NCI-H2029 treated with DMSO at 0.1 percent for 48 hours (cell line): ENCODE results near the gene SPEG.

Experiments used
- DNase-seq: peaks from one replicate; lab custom pipeline; 2025; lab: John Stamatoyannopoulos, UW

Gene SPEG

GRCh38 chr2:219514196-219514761 is 79.6 kb downstream of the SPEG start, which contains the start of gene ASIC4:
Gene ASIC4, plus strand, starts transcription at chr2:219514482. Its CDS starts 243 bp downstream, at chr2:219514725.
- no peak for DNase-seq

- DNase-seq: no peak
Measured at GRCh38 chr2:219514836-219515235, 80.2 kb downstream of the SPEG start.

GRCh38 chr2:219515874-219516629 is 81.4 kb downstream of the SPEG start:
- no peak for DNase-seq

GRCh38 chr2:219516888-219517287 is 82.2 kb downstream of the SPEG start:
- DNase-seq: no peak

GRCh38 chr2:219517954-219518778 is 83.5 kb downstream of the SPEG start:
- no peak for DNase-seq

- DNase-seq: no peak
Measured at GRCh38 chr2:219519526-219519916, 84.9 kb downstream of the SPEG start.

- DNase-seq: no peak
Measured at GRCh38 chr2:219520079-219520478, 85.4 kb downstream of the SPEG start.

- DNase-seq: no peak
Measured at GRCh38 chr2:219521066-219521880, 86.6 kb downstream of the SPEG start.

- no peak for DNase-seq
Measured at GRCh38 chr2:219522111-219523030, 87.7 kb downstream of the SPEG start.

GRCh38 chr2:219523031-219523671 is 88.5 kb downstream of the SPEG start:
- no peak for DNase-seq

GRCh38 chr2:219524817-219525216 is 90.2 kb downstream of the SPEG start:
- DNase-seq: no peak

GRCh38 chr2:219525533-219526232 is 91.0 kb downstream of the SPEG start:
- no peak for DNase-seq

GRCh38 chr2:219526320-219527075 is 91.9 kb downstream of the SPEG start:
- DNase-seq: no peak

- no peak for DNase-seq
Measured at GRCh38 chr2:219527076-219527394, 92.4 kb downstream of the SPEG start.

- DNase-seq: no peak
Measured at GRCh38 chr2:219527472-219527871, 92.8 kb downstream of the SPEG start.

- peak; percentile 22 for DNase-seq
Measured at GRCh38 chr2:219530048-219530963, 95.7 kb downstream of the SPEG start.

GRCh38 chr2:219531639-219532377 is 97.2 kb downstream of the SPEG start:
- no peak for DNase-seq

- no peak for DNase-seq
Measured at GRCh38 chr2:219532378-219532649, 97.7 kb downstream of the SPEG start.
